ENCODE measurements around the gene LRRC10. TPM values are rescaled to one million over a fixed set of nuclear protein-coding genes. Genes with fewer than 3 reads are reported as not detected.

The LRRC10 gene
- total and polyA plus RNA-seq, 4 experiments from 2014 or later, result not detected

DNA sequence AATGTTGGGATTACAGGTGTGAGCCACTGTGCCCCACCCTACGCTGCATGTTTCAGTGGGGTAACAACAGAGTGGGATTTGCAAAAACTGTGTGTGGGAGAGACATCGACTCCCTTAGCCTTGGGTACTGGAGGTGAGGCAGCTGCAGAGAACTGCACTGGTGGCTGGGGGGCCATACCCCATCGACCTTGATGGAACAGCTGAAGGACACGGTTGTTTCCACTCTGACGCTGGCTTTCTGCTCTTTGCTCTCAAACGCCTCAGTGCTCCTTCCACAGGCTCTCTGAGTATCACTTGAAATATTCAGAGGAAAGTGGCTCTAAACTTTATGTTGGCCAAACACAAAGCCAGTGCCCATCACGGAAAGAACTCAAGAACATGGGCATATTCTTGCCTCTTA lies 30.8 kb upstream of the LRRC10 start:
- H3K36me3 Mint-ChIP-seq, result no peaks in the 10 kb centered on the region
- H3K4me3 Mint-ChIP-seq, result no peak overlapping the region
- Histone ChIP-seq H3K4me1 (ENCODE audit: insufficient read depth, low read length) (no peaks in the 10 kb centered on the region), H3K36me3 (ENCODE audit: insufficient read depth, low read length) (no peaks in the 10 kb centered on the region), H3K27me3 (ENCODE audit: insufficient read depth, low read length) (no peaks in the 10 kb centered on the region), H3K27ac (ENCODE audit: low read depth, low read length) (no peak overlapping the region), H3K9me3 (ENCODE audit: control insufficient read depth in 1 of 2, low read length in 2 of 2) (no peaks in the 10 kb centered on the region), H3K4me3 (ENCODE audit: low read length in 2 of 2) (no peak overlapping the region)
- intact Hi-C loops (cut with micrococcal nuclease), result no loop called here
- H3K4me1 Mint-ChIP-seq, result peaks cover 0 to 2% (median 0%) of the 10 kb centered on the region in 4 donors
- no peak overlapping the region for H3K27ac Mint-ChIP-seq
- DNase-seq, result no peak
- peaks cover 0 to 1% of the 10 kb centered on the region in 2 donors for H3K27me3 Mint-ChIP-seq
- no peaks in the 10 kb centered on the region for H3K9me3 Mint-ChIP-seq
- ChIA-PET POLR2A (ENCODE audit: partially characterized antibody) (no interaction called here), CTCF (ENCODE audit: partially characterized antibody) (interaction anchor here (0.7 to 7.3 kb wide), 7 partner anchors 9 to 485 kb away, joined by 3 to 108 read pairs (median 14); no protein-coding TSS in a partner anchor)

DNA sequence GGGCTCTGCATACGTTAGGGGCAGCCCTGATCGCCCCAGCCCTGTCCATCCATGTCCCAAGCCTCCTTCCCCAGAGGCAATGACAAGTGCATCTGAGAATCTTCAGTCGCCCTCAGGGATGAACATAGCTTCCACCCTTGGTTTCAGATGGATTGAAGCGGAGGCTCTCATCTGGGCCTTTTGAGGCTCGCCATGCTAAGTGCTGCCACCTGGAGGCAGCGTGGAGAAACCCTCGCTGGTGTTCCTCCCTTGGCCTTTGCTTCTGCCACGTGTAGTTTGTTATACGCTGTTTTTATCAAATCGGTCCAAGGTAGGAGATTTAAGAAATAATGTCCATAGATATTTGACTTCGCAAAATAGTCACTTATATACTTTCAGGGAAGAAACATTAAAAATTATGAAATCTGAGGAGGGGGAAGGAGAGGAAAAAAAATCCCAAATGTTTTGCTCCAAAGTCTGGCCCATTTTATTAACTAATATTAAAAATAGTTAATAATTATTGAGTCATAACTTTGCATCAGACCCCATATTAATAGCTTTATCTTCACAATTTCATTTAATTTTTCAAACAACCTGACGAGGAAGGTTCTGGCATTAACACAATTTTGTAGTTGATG lies 28.8 kb upstream of the LRRC10 start:
- ChIA-PET CTCF (ENCODE audit: partially characterized antibody) (interaction anchor here (0.7 to 7.3 kb wide), 25 partner anchors 8 to 485 kb away, joined by 3 to 108 read pairs (median 4); partner anchors contain the start of genes CCT2 and LRRC10), POLR2A (ENCODE audit: partially characterized antibody) (no interaction called here)
- Mint-ChIP-seq H3K27ac (peak overlapping the region in 1 of 7 donors; percentile 59), H3K4me3 (no peak overlapping the region), H3K27me3 (no peaks in the 10 kb centered on the region), H3K4me1 (peaks cover 0 to 2% (median 0%) of the 10 kb centered on the region in 4 donors), H3K36me3 (no peaks in the 10 kb centered on the region), H3K9me3 (no peaks in the 10 kb centered on the region)
- DNase-seq, result peak; percentile 40 to 53 (median 46)
- no peaks in the 10 kb centered on the region for H3K4me1 ChIP-seq (ENCODE audit: insufficient read depth, low read length)
- H3K4me3 ChIP-seq (ENCODE audit: low read length in 2 of 2), result no peak overlapping the region
- no peaks in the 10 kb centered on the region for H3K27me3 ChIP-seq (ENCODE audit: insufficient read depth, low read length)
- H3K9me3 ChIP-seq (ENCODE audit: control insufficient read depth in 1 of 2, low read length in 2 of 2), result no peaks in the 10 kb centered on the region
- intact Hi-C loops (cut with micrococcal nuclease), result loop anchor here (1.0 kb wide), 2 partner anchors 348 to 485 kb away; no protein-coding TSS in a partner anchor
- no peak overlapping the region for H3K27ac ChIP-seq (ENCODE audit: low read depth, low read length)
- no peaks in the 10 kb centered on the region for H3K36me3 ChIP-seq (ENCODE audit: insufficient read depth, low read length)

DNA sequence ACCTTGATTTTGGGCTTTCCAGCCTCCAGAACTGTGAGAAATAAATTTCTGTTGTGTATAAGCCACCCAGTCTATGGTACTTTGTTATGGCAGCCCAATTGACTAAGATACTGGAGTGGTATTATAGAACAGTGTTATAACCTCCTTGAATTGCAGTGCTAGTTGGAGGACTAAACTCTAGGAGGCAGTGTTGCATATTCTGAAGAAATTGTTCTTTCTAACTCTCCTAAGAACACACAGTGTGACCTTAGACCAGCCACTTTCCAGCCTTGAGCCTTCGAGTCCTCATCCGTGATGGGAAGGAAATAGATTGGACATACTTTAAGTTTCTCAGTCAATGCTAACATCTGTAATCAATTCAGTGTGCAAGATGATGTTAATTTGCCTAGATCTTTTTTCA lies 22.4 kb upstream of the LRRC10 start:
- Mint-ChIP-seq H3K36me3 (no peaks in the 10 kb centered on the region), H3K27me3 (no peaks in the 10 kb centered on the region), H3K4me1 (peaks cover 0 to 4% (median 0%) of the 10 kb centered on the region in 4 donors), H3K9me3 (peaks cover 0 to 2% (median 0%) of the 10 kb centered on the region in 8 donors), H3K27ac (peak overlapping the region in 1 of 7 donors; percentile 25), H3K4me3 (no peak overlapping the region)
- no peak overlapping the region for H3K27ac ChIP-seq (ENCODE audit: low read depth, low read length)
- no peaks in the 10 kb centered on the region for H3K9me3 ChIP-seq (ENCODE audit: control insufficient read depth in 1 of 2, low read length in 2 of 2)
- no peaks in the 10 kb centered on the region for H3K4me1 ChIP-seq (ENCODE audit: insufficient read depth, low read length)
- H3K36me3 ChIP-seq (ENCODE audit: insufficient read depth, low read length), result no peaks in the 10 kb centered on the region
- intact Hi-C loops (cut with micrococcal nuclease), result no loop called here
- ChIA-PET CTCF (ENCODE audit: partially characterized antibody) (no interaction called here), POLR2A (ENCODE audit: partially characterized antibody) (no interaction called here)
- no peak for DNase-seq
- no peaks in the 10 kb centered on the region for H3K27me3 ChIP-seq (ENCODE audit: insufficient read depth, low read length)
- no peak overlapping the region for H3K4me3 ChIP-seq (ENCODE audit: low read length in 2 of 2)

DNA sequence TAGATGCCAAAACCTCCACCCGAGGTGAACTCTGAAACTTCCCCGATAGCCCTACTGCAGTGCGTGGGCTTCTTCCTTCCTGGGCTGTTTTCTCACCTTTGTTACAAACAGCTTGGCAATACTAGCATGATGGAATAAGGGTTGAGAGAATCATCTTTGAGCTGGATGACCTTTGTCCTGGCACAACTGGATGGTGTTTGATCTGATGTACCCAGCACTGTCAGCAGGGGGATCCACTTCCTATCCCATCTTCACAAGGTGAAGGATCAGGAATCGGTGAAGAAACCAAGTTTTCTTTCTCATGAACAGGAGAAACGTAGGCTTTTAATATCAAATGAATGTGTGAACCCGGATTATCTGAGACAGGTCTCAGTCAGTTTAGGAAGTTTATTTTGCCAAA lies 19.5 kb upstream of the LRRC10 start:
- no peaks in the 10 kb centered on the region for H3K36me3 Mint-ChIP-seq
- no peak overlapping the region for H3K4me3 Mint-ChIP-seq
- Histone ChIP-seq H3K27me3 (ENCODE audit: insufficient read depth, low read length) (no peaks in the 10 kb centered on the region), H3K9me3 (ENCODE audit: control insufficient read depth in 1 of 2, low read length in 2 of 2) (no peaks in the 10 kb centered on the region), H3K4me1 (ENCODE audit: insufficient read depth, low read length) (no peaks in the 10 kb centered on the region), H3K27ac (ENCODE audit: low read depth, low read length) (no peak overlapping the region), H3K36me3 (ENCODE audit: insufficient read depth, low read length) (no peaks in the 10 kb centered on the region), H3K4me3 (ENCODE audit: low read length in 2 of 2) (no peak overlapping the region)
- peaks cover 0 to 4% (median 0%) of the 10 kb centered on the region in 4 donors for H3K4me1 Mint-ChIP-seq
- intact Hi-C loops (cut with micrococcal nuclease), result no loop called here
- ChIA-PET POLR2A (ENCODE audit: partially characterized antibody) (no interaction called here), CTCF (ENCODE audit: partially characterized antibody) (no interaction called here)
- H3K27ac Mint-ChIP-seq, result no peak overlapping the region
- no peak for DNase-seq
- peaks cover 0 to 2% of the 10 kb centered on the region in 2 donors for H3K27me3 Mint-ChIP-seq
- peaks cover 0 to 2% (median 0%) of the 10 kb centered on the region in 8 donors for H3K9me3 Mint-ChIP-seq

DNA sequence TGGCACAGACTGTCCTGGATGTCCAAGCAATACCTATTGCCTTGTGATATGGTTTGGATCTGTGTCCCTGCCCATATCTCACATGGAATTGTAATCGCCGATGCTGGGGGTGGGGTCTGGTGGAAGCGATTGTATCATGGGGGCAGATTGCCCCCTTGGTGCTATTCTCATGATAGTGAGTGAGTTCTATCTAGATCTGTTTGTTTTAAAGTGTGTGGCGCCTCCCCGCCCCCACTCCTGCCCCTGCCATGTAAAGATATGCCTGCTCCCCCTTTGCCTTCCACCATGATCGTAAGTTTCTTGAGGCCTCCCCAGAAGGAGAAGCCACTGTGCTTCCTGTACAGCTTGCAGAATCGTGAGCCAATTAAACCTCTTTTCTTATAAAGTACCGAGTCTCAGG lies 16.8 kb upstream of the LRRC10 start:
- no peak for DNase-seq
- no peak overlapping the region for H3K4me3 ChIP-seq (ENCODE audit: low read length in 2 of 2)
- Mint-ChIP-seq H3K27ac (no peak overlapping the region), H3K4me3 (no peak overlapping the region), H3K4me1 (peaks cover 0 to 4% (median 0%) of the 10 kb centered on the region in 4 donors), H3K27me3 (peaks cover 3 to 4% of the 10 kb centered on the region in 2 donors), H3K9me3 (peaks cover 0 to 2% (median 0%) of the 10 kb centered on the region in 8 donors), H3K36me3 (no peaks in the 10 kb centered on the region)
- H3K27ac ChIP-seq (ENCODE audit: low read depth, low read length), result no peak overlapping the region
- ChIA-PET POLR2A (ENCODE audit: partially characterized antibody) (no interaction called here), CTCF (ENCODE audit: partially characterized antibody) (interaction anchor here (0.8 kb wide), 1 partner anchor 14 kb away, joined by 3 read pairs; no protein-coding TSS in a partner anchor)
- H3K9me3 ChIP-seq (ENCODE audit: control insufficient read depth in 1 of 2, low read length in 2 of 2), result no peaks in the 10 kb centered on the region
- H3K27me3 ChIP-seq (ENCODE audit: insufficient read depth, low read length), result no peaks in the 10 kb centered on the region
- intact Hi-C loops (cut with micrococcal nuclease), result no loop called here
- no peaks in the 10 kb centered on the region for H3K4me1 ChIP-seq (ENCODE audit: insufficient read depth, low read length)
- no peaks in the 10 kb centered on the region for H3K36me3 ChIP-seq (ENCODE audit: insufficient read depth, low read length)

DNA sequence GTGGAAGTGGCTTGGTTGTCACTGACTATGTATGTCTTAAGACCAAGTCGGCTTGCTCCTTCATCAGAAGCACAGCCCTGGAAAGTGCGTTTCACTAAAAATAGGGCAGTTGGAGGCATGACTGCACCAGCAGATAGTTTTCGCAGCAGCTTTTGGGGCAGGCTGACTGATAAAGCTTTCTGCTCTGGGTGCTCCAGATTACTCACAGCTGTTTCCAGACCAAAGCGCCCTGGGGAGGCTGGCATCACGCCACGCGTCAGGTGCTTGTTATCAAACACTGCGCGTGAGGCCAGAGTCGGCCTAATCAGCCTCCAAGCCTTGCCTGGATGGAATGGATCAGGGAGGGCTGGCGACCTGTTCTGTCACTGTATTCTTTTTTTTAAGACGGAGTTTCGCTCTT lies 13.3 kb upstream of the LRRC10 start:
- Mint-ChIP-seq H3K9me3 (no peaks in the 10 kb centered on the region), H3K27me3 (peaks cover 4 to 7% of the 10 kb centered on the region in 2 donors), H3K36me3 (no peaks in the 10 kb centered on the region), H3K27ac (no peak overlapping the region), H3K4me1 (no peaks in the 10 kb centered on the region), H3K4me3 (no peak overlapping the region)
- intact Hi-C loops (cut with micrococcal nuclease), result no loop called here
- Histone ChIP-seq H3K4me1 (ENCODE audit: insufficient read depth, low read length) (no peaks in the 10 kb centered on the region), H3K27ac (ENCODE audit: low read depth, low read length) (no peak overlapping the region), H3K36me3 (ENCODE audit: insufficient read depth, low read length) (no peaks in the 10 kb centered on the region), H3K9me3 (ENCODE audit: control insufficient read depth in 1 of 2, low read length in 2 of 2) (no peaks in the 10 kb centered on the region), H3K4me3 (ENCODE audit: low read length in 2 of 2) (no peak overlapping the region), H3K27me3 (ENCODE audit: insufficient read depth, low read length) (no peaks in the 10 kb centered on the region)
- no peak for DNase-seq
- ChIA-PET POLR2A (ENCODE audit: partially characterized antibody) (no interaction called here), CTCF (ENCODE audit: partially characterized antibody) (no interaction called here)

DNA sequence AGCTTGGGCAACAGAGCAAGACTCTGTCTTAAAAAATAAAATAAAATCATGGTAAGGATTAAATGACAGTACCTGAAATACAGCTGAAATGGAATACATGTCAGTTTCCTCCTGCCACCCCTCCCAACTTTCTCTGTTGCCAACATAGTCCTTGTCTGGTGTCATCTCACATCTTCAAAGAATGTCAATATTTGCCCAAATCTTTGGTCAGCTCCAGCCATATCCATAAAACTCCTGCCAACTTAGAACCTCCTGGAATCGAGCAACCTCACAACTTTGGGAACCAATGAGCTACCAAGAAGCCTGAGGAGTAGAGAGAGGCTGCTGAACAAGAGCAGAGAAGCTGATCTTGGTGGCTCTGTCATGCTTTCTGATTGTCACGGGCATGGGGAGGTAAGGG lies 10.8 kb upstream of the LRRC10 start:
- Histone ChIP-seq H3K9me3 (ENCODE audit: control insufficient read depth in 1 of 2, low read length in 2 of 2) (no peaks in the 10 kb centered on the region), H3K27ac (ENCODE audit: low read depth, low read length) (no peak overlapping the region), H3K4me3 (ENCODE audit: low read length in 2 of 2) (no peak overlapping the region), H3K4me1 (ENCODE audit: insufficient read depth, low read length) (no peaks in the 10 kb centered on the region), H3K27me3 (ENCODE audit: insufficient read depth, low read length) (peaks cover 4% of the 10 kb centered on the region), H3K36me3 (ENCODE audit: insufficient read depth, low read length) (no peaks in the 10 kb centered on the region)
- Mint-ChIP-seq H3K36me3 (no peaks in the 10 kb centered on the region), H3K9me3 (no peaks in the 10 kb centered on the region), H3K27ac (no peak overlapping the region), H3K4me1 (no peaks in the 10 kb centered on the region), H3K27me3 (peaks cover 5 to 13% of the 10 kb centered on the region in 2 donors), H3K4me3 (no peak overlapping the region)
- no peak for DNase-seq
- ChIA-PET POLR2A (ENCODE audit: partially characterized antibody) (no interaction called here), CTCF (ENCODE audit: partially characterized antibody) (interaction anchor here (1.2 kb wide), 1 partner anchor 18 kb away, joined by 6 read pairs; no protein-coding TSS in a partner anchor)
- intact Hi-C loops (cut with micrococcal nuclease), result no loop called here
